GM23338 (cell line): Measurements from ENCODE around the gene PDE1C. TPM values are rescaled to one million over a fixed set of nuclear protein-coding genes. Genes with fewer than 3 reads are reported as not detected.

Experiments
- ATAC-seq: fragments of 200-7000 bp; cut with Tn5 transposase; 3 replicates; pipeline ENCODE4 v1.9.1; 2020
- DNase-seq: peaks from one replicate; pipeline ENCODE4 v3.0.0-alpha.2; 2015; ENCODE audit warnings: low spot score
- H2AFZ ChIP-seq: fragments of 200-600 bp; sonication (generic); 2 replicates; pipeline ENCODE4 v1.8.0; 2016; ENCODE audit warnings: antibody characterized with exemption, mild to moderate bottlenecking, moderate library complexity
- H3F3A ChIP-seq: fragments of 200-600 bp; sonication (generic); replicated peaks from 2 replicates; pipeline ENCODE4 v1.8.0; 2017; ENCODE audit warnings: antibody characterized with exemption, mixed run types, low read depth
- H3K27ac ChIP-seq: fragments of 200-600 bp; sonication (generic); 2 replicates; pipeline ENCODE4 v1.6.1; 2016; ENCODE audit warnings: low read depth
- H3K27me3 ChIP-seq: fragments of 200-600 bp; sonication (generic); 2 replicates; pipeline ENCODE4 v1.8.0; 2016; ENCODE audit warnings: mild to moderate bottlenecking, mixed run types, moderate library complexity; ENCODE audit not compliant: insufficient read depth
- H3K36me3 ChIP-seq: fragments of 200-600 bp; sonication (generic); 2 replicates; pipeline ENCODE4 v1.8.0; 2016; ENCODE audit warnings: mild to moderate bottlenecking; ENCODE audit not compliant: insufficient read depth
- H3K4me1 ChIP-seq: fragments of 200-600 bp; sonication (generic); 2 replicates; pipeline ENCODE4 v1.8.0; 2016; ENCODE audit warnings: mild to moderate bottlenecking, moderate library complexity; ENCODE audit not compliant: insufficient read depth
- H3K4me2 ChIP-seq: fragments of 200-600 bp; sonication (generic); 2 replicates; pipeline ENCODE4 v1.7.1; 2017; ENCODE audit warnings: mixed run types
- H3K4me3 ChIP-seq: fragments of 200-600 bp; sonication (generic); 2 replicates; pipeline ENCODE4 v1.6.1; 2016; ENCODE audit warnings: mixed run types
- H3K79me2 ChIP-seq: fragments of 200-600 bp; sonication (generic); replicated peaks from 2 replicates; pipeline ENCODE4 v1.8.0; 2017; ENCODE audit warnings: mild to moderate bottlenecking; ENCODE audit not compliant: insufficient read depth
- H3K9me2 ChIP-seq: fragments of 200-600 bp; sonication (generic); 2 replicates; pipeline ENCODE4 v1.8.0; 2017; ENCODE audit not compliant: insufficient read depth
- H4K20me1 ChIP-seq: fragments of 200-600 bp; sonication (generic); replicated peaks from 2 replicates; pipeline ENCODE4 v1.8.0; 2017; ENCODE audit warnings: mild to moderate bottlenecking; ENCODE audit not compliant: insufficient read depth
- H3K27ac Mint-ChIP-seq: 2 replicates; pipeline ENCODE4 v1.8.0; 2020; ENCODE audit warnings: inconsistent platforms, mild to moderate bottlenecking, moderate library complexity, mixed read lengths
- H3K27me3 Mint-ChIP-seq: 3 replicates; pipeline ENCODE4 v1.8.0; 2022; ENCODE audit warnings: low read depth, mild to moderate bottlenecking, moderate library complexity, mixed read lengths, inconsistent platforms; ENCODE audit not compliant: insufficient read depth, poor library complexity
- H3K36me3 Mint-ChIP-seq: 3 replicates; pipeline ENCODE4 v1.8.0; 2021; ENCODE audit warnings: low read depth, mild to moderate bottlenecking, inconsistent platforms, moderate library complexity, mixed read lengths
- H3K4me1 Mint-ChIP-seq: 3 replicates; pipeline ENCODE4 v1.8.0; 2020; ENCODE audit warnings: mild to moderate bottlenecking, inconsistent platforms, mixed read lengths
- H3K4me3 Mint-ChIP-seq: 3 replicates; pipeline ENCODE4 v1.8.0; 2021; ENCODE audit warnings: moderate library complexity, mild to moderate bottlenecking, inconsistent platforms, mixed read lengths
- H3K9me3 Mint-ChIP-seq: 3 replicates; pipeline ENCODE4 v1.8.0; 2020; ENCODE audit warnings: moderate library complexity, mild to moderate bottlenecking, inconsistent platforms, mixed read lengths
- CREB1 ChIP-seq: fragments of 250-450 bp; sonication (Bioruptor Pico); IDR thresholded peaks from 2 replicates; pipeline ENCODE4 v1.5.0; 2020; ENCODE audit warnings: low read depth, mild to moderate bottlenecking, moderate library complexity
- CTCF ChIP-seq, 2 experiments: fragments of 200-600 bp in 1 of 2; sonication (generic) in 1 of 2; conservative IDR thresholded peaks; 2 replicates each; pipeline versions ENCODE4 v1.5.1 to v1.6.1; 2016 to 2017; ENCODE audit warnings: antibody characterized with exemption in 2 of 2, low read depth in 2 of 2, mild to moderate bottlenecking in 2 of 2, moderate library complexity in 1 of 2
- ETS1 ChIP-seq: IDR thresholded peaks from 2 replicates; pipeline ENCODE4 v1.6.1; 2016; ENCODE audit warnings: antibody characterized with exemption
- EZH2 ChIP-seq: fragments of 200-600 bp; sonication (generic); IDR thresholded peaks from one replicate; pipeline ENCODE4 v1.8.0; 2017; ENCODE audit warnings: antibody characterized with exemption, mild to moderate bottlenecking, low read depth; ENCODE audit not compliant: unreplicated experiment
- EZH2phosphoT487 ChIP-seq: fragments of 200-600 bp; sonication (generic); IDR thresholded peaks from one replicate; pipeline ENCODE4 v1.8.1; 2018; ENCODE audit warnings: antibody characterized with exemption; ENCODE audit not compliant: unreplicated experiment
- JUNB ChIP-seq: IDR thresholded peaks from one replicate; pipeline ENCODE4 v1.6.1; 2016; ENCODE audit warnings: antibody characterized with exemption; ENCODE audit not compliant: unreplicated experiment
- NANOG ChIP-seq: IDR thresholded peaks from 2 replicates; pipeline ENCODE4 v1.6.1; 2016; ENCODE audit warnings: antibody characterized with exemption, borderline replicate concordance
- POLR2AphosphoS5 ChIP-seq: IDR thresholded peaks from 2 replicates; pipeline ENCODE4 v1.6.1; 2016; ENCODE audit warnings: antibody characterized with exemption, low read depth
- REST ChIP-seq: IDR thresholded peaks from one replicate; pipeline ENCODE4 v1.6.1; 2018; ENCODE audit warnings: antibody characterized with exemption; ENCODE audit not compliant: unreplicated experiment
- STAT1 ChIP-seq: IDR thresholded peaks from one replicate; pipeline ENCODE4 v1.6.1; 2016; ENCODE audit warnings: antibody characterized with exemption; ENCODE audit not compliant: unreplicated experiment
- ZNF114 ChIP-seq: fragments of 250-450 bp; sonication (Bioruptor Pico); IDR thresholded peaks from 2 replicates; pipeline ENCODE4 v1.5.0; 2020; ENCODE audit warnings: mild to moderate bottlenecking, moderate library complexity
- ZNF331 ChIP-seq: fragments of 250-450 bp; sonication (Bioruptor Pico); IDR thresholded peaks from 2 replicates; pipeline ENCODE4 v1.5.0; 2020; ENCODE audit warnings: low read depth, mild to moderate bottlenecking, moderate library complexity
- polyA plus RNA-seq: library from polyadenylated mRNA; unstranded; fragments of >200 nt; fragmentation: Nextera tagmentation; extraction: Ambion mirVana; gene quantifications from 2 replicates; pipeline ENCODE4 v1.2.1, GENCODE V29; 2016
- total RNA-seq: library from RNA; depleted of rRNA; stranded (reverse); fragments of >200 nt; shearing (Covaris generic); gene quantifications from 2 replicates; pipeline ENCODE4 v1.2.3, GENCODE V29; 2014
- TF ChIP-seq, protein P1 (sequence below): fragments of 250-450 bp; sonication (Bioruptor Pico); IDR thresholded peaks from 2 replicates; pipeline ENCODE4 v1.5.0; 2020; ENCODE audit warnings: mild to moderate bottlenecking, moderate library complexity

The PDE1C gene
- total and polyA plus RNA-seq, 2 experiments from 2014 or later: 0.28 TPM; not detected in 1

GRCh38 chr7:31917256-31917655, 153.0 kb downstream of the PDE1C start:
- DNase-seq: no peak
- no peaks in the 10 kb centered on the region for H3K27me3 ChIP-seq

More at GRCh38 chr7:31917256-31917655, 153.0 kb downstream of the PDE1C start:
- Histone ChIP-seq H3K79me2 (no peaks in the 10 kb centered on the region), H3K4me1 (peaks cover 16% of the 10 kb centered on the region), H3K4me2 (no peak overlapping the region), H3K4me3 (no peak overlapping the region), H4K20me1 (no peaks in the 10 kb centered on the region), H2AFZ (no peak overlapping the region), H3K36me3 (no peaks in the 10 kb centered on the region), H3K9me2 (no peaks in the 10 kb centered on the region), H3F3A (no peaks in the 10 kb centered on the region), H3K27ac (no peak overlapping the region)
- peaks cover 13% of the 10 kb centered on the region for H3K4me1 Mint-ChIP-seq
- H3K9me3 Mint-ChIP-seq: no peaks in the 10 kb centered on the region
- no peaks in the 10 kb centered on the region for H3K36me3 Mint-ChIP-seq
- no peak for TF ChIP-seq CTCF (conservative IDR thresholded peaks at IDR 0.05; ENCODE audit: low read depth in 2 of 2)
- TF ChIP-seq, protein P1, sequence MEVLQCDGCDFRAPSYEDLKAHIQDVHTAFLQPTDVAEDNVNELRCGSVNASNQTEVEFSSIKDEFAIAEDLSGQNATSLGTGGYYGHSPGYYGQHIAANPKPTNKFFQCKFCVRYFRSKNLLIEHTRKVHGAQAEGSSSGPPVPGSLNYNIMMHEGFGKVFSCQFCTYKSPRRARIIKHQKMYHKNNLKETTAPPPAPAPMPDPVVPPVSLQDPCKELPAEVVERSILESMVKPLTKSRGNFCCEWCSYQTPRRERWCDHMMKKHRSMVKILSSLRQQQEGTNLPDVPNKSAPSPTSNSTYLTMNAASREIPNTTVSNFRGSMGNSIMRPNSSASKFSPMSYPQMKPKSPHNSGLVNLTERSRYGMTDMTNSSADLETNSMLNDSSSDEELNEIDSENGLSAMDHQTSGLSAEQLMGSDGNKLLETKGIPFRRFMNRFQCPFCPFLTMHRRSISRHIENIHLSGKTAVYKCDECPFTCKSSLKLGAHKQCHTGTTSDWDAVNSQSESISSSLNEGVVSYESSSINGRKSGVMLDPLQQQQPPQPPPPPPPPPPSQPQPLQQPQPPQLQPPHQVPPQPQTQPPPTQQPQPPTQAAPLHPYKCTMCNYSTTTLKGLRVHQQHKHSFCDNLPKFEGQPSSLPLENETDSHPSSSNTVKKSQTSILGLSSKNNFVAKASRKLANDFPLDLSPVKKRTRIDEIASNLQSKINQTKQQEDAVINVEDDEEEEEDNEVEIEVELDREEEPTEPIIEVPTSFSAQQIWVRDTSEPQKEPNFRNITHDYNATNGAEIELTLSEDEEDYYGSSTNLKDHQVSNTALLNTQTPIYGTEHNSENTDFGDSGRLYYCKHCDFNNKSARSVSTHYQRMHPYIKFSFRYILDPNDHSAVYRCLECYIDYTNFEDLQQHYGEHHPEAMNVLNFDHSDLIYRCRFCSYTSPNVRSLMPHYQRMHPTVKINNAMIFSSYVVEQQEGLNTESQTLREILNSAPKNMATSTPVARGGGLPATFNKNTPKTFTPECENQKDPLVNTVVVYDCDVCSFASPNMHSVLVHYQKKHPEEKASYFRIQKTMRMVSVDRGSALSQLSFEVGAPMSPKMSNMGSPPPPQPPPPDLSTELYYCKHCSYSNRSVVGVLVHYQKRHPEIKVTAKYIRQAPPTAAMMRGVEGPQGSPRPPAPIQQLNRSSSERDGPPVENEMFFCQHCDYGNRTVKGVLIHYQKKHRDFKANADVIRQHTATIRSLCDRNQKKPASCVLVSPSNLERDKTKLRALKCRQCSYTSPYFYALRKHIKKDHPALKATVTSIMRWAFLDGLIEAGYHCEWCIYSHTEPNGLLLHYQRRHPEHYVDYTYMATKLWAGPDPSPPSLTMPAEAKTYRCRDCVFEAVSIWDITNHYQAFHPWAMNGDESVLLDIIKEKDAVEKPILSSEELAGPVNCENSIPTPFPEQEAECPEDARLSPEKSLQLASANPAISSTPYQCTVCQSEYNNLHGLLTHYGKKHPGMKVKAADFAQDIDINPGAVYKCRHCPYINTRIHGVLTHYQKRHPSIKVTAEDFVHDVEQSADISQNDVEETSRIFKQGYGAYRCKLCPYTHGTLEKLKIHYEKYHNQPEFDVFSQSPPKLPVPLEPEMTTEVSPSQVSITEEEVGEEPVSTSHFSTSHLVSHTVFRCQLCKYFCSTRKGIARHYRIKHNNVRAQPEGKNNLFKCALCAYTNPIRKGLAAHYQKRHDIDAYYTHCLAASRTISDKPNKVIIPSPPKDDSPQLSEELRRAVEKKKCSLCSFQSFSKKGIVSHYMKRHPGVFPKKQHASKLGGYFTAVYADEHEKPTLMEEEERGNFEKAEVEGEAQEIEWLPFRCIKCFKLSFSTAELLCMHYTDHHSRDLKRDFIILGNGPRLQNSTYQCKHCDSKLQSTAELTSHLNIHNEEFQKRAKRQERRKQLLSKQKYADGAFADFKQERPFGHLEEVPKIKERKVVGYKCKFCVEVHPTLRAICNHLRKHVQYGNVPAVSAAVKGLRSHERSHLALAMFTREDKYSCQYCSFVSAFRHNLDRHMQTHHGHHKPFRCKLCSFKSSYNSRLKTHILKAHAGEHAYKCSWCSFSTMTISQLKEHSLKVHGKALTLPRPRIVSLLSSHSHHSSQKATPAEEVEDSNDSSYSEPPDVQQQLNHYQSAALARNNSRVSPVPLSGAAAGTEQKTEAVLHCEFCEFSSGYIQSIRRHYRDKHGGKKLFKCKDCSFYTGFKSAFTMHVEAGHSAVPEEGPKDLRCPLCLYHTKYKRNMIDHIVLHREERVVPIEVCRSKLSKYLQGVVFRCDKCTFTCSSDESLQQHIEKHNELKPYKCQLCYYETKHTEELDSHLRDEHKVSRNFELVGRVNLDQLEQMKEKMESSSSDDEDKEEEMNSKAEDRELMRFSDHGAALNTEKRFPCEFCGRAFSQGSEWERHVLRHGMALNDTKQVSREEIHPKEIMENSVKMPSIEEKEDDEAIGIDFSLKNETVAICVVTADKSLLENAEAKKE (CRISPR knock-in tag): no peak
- no peak for TF ChIP-seq ETS1
- TF ChIP-seq EZH2: no peak
- TF ChIP-seq NANOG: no peak
- no peak for TF ChIP-seq STAT1
- TF ChIP-seq EZH2phosphoT487: no peak
- TF ChIP-seq JUNB: no peak
- no peak for TF ChIP-seq ZNF114 (CRISPR knock-in tag)
- TF ChIP-seq POLR2AphosphoS5: no peak
- no peak for TF ChIP-seq ZNF331 (CRISPR knock-in tag)
- no peak for TF ChIP-seq REST
- no peak for TF ChIP-seq CREB1 (CRISPR knock-in tag)
- ATAC-seq: no peak
- peaks cover 1% of the 10 kb centered on the region for H3K27me3 Mint-ChIP-seq
- H3K4me3 Mint-ChIP-seq: no peak overlapping the region
- H3K27ac Mint-ChIP-seq: no peak overlapping the region
